GM12874 (cell line): Measurements from ENCODE around the gene TCEAL3.

Experiments
- TF ChIP-seq, protein P1 (sequence below): IDR thresholded peaks from 2 replicates; pipeline ENCODE4 v1.5.1; 2011; ENCODE audit warnings: low read depth, mild to moderate bottlenecking, control low read depth, low read length, moderate library complexity; ENCODE audit not compliant: insufficient read depth

TCEAL3 gene

DNA sequence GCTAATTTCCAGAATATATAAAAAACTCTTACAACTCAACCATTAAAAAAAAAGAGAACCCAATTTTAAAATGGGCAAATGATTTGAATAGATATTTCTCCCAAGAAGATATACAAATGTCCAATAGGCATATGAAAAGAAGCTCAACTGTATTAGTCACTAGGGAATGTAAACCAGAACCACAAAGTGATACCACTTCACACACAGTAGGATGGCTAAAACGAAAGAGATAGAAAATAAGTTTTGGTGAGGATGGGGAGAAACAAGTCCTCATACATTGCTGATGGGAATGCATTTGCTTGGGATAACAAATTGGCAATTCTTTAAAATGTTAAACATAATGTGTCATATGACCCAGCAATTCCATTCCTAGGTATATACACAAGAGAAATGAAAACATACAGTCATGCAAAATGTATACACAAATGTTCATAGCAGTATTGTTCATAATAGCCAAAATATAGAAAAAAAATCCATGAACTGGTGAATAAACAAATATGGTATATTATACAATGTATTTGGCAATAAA, 5.7 kb downstream of the TCEAL3 start:
- TF ChIP-seq, protein P1, sequence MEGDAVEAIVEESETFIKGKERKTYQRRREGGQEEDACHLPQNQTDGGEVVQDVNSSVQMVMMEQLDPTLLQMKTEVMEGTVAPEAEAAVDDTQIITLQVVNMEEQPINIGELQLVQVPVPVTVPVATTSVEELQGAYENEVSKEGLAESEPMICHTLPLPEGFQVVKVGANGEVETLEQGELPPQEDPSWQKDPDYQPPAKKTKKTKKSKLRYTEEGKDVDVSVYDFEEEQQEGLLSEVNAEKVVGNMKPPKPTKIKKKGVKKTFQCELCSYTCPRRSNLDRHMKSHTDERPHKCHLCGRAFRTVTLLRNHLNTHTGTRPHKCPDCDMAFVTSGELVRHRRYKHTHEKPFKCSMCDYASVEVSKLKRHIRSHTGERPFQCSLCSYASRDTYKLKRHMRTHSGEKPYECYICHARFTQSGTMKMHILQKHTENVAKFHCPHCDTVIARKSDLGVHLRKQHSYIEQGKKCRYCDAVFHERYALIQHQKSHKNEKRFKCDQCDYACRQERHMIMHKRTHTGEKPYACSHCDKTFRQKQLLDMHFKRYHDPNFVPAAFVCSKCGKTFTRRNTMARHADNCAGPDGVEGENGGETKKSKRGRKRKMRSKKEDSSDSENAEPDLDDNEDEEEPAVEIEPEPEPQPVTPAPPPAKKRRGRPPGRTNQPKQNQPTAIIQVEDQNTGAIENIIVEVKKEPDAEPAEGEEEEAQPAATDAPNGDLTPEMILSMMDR, result no peak

DNA sequence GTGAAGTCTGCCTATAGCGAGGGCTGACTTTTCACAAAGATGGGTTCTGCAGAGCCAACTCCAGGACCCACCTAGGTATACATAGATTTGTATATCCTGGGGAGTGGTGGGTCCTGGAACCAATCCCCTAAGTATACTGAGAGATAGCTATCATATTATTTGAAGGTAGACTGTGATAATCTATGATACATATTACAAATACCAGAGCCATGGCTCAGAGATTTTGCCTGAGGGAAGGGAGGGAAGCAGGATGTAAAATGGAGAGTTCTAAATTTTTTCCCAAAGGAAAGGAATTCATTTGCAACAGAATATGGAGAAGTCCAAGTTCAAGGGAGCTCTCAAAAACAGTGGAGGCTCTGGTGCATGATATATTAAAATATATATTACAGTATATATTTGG, 7.2 kb downstream of the TCEAL3 start:
- TF ChIP-seq, protein P1, result no peak

DNA sequence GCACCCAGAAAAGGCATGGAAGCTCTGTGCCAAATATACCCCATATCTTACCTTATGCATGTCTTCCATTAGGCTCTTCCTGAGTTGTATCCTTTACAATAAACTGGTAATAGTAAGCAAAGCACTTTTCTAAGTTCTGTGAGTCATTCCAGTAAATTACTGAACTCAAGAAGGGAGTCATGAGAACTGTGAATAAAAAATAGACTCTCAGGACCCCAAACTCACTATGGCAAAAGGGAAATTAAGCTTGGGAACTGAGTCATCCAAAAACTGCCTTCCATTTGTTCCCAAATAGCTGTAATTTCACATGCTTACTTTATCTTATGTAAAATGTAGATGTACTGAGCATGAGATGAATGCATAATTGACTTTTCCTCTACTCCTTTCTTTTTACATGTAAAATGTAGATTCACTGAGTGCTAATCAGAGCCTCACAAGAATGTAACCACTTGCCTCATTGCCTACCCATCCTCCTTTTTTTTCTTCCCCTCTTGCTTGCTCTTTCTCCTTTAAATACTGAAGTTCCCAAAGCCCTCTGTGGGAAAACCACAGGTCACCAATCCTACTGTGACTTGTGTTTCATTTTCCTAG, 8.1 kb downstream of the TCEAL3 start:
- TF ChIP-seq, protein P1, result no peak

DNA sequence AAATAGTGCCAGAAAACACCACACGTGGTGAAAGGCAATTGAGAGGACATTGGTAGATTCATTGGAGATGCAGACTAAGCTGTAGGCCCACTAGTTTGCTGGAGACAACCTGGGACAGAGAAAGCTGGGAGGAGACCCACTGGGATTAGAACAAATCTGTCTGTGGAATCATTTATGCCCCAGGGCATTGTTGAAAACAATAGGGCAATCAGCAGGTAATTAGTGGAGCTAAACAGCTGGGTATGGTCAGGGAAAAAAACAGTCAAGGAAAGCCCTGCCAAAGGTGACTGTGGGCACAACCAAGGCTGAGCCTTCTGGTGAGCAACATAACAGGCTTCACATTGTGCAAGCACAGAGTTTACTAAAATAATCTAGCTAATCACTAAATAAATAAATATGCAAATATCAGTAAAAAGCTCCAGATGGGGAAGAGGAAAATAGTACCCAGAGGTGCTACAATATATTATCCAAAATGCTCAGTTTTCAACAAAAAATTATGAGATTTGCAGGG, 9.0 kb downstream of the TCEAL3 start:
- TF ChIP-seq, protein P1, result no peak

DNA sequence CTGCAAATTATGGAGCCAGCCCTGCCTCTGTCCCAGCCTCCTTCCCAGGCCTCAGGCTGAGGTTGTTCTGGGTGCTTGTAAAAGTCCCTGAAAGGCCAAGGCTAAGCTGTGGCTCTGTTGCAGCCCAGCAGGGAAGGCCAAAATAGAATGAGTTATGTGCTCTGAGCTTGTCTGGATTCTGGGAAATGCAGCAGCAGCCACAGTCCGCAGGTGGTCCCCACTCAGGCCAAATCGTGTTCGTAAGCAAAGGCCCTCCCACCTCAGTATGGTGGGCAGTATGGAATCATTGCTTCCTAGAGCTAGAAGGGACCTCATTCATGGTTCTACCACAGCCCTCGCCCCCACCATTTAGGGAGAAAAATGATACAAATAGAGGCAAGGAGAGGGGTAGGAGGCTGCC, 16.3 kb downstream of the TCEAL3 start:
- TF ChIP-seq, protein P1, result no peak

DNA sequence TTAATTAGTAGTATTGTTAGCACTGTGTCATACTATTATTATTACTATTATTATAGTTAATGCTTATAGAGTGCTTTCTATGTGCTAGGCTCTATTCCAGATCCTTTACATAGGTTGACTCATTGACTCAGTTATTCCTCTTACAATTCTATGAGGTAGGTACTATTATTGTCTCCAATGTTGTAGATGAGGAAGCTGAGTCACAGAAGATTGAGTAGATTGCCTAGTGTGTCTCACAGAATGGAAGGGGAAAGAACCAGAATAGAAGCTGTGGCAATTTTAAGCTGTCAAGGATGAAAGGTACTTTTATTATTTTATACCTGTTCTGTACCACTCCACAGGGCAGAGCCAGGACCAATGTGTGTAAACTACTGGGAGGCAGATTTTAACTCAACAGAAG, 19.1 kb downstream of the TCEAL3 start:
- TF ChIP-seq, protein P1, result no peak

DNA sequence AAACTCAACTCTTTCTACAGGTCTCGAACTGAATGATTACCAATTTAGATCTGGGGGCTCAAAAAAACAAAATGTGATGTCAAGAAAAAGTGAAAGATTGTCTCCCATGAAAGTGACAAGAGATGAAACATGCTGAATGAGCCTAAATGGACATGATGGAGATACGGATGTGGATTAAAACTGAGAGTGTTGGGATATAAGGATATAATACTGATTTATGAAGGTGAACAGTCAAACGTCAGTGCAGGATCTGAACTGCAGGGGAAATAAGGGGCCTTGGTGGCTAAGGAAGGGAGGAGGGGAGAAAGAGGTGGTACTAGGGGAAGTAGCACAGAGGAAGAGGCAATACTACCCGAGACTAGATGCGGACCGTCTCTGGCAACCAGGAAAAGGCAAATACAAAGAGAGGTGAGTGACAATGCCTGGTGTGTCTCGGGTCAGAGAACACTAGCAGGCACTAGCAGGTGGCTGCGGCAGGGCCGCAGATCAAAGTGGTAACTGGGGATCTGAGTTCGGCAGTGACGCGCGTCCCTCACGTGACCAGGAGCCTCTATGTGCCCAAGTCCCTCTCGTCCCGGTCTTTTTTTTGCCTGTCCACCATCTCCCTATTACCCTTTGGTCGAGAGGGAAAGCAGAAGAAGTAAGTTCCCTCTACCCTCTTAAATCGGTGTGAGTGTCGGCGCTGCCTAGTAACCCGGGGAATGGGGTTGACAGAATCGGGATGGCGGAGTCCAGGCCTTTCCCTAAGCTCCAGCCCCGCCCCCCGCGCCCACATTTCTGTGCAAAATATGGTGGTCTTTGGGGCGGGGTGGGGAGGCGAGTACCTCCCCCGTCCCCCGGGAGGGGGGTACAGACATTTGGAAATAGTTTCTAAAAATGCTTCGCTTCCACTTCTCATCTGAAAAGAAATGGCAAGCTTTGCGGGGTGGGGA, 20.9 kb downstream of the TCEAL3 start, which contains the start of gene TCEAL1:
TCEAL1 (plus strand) TSS at position 590 of the 932 bp plus-strand sequence. CDS start 942 bp downstream, outside the sequence.
- TF ChIP-seq, protein P1, result no peak
